Large intestine (tissue), 3 donors: ENCODE measurements around the gene NTM. TPM values are rescaled to one million over a fixed set of nuclear protein-coding genes. Genes with fewer than 3 reads are reported as not detected.

Experiments used
- DNase-seq, 2 donors: peaks; one replicate each; pipeline versions ENCODE4 v3.0.0 to v3.0.0-alpha.2; 2013
- H3K27ac ChIP-seq: one replicate; pipeline ENCODE4 v1.5.1; 2013; ENCODE audit warnings: low read length
- H3K27me3 ChIP-seq: 2 replicates; pipeline ENCODE4 v1.6.1; 2013; ENCODE audit warnings: low read length; ENCODE audit not compliant: control insufficient read depth, insufficient read depth
- H3K36me3 ChIP-seq: 2 replicates; pipeline ENCODE4 v1.6.1; 2013; ENCODE audit warnings: low read length; ENCODE audit not compliant: control insufficient read depth, insufficient read depth
- H3K4me1 ChIP-seq: one replicate; pipeline ENCODE4 v1.6.1; 2013; ENCODE audit warnings: low read length; ENCODE audit not compliant: control insufficient read depth, insufficient read depth
- H3K4me3 ChIP-seq: one replicate; pipeline ENCODE4 v1.5.1; 2013; ENCODE audit warnings: low read length
- H3K9me3 ChIP-seq: one replicate; pipeline ENCODE4 v1.6.1; 2013; ENCODE audit warnings: mild to moderate bottlenecking, low read depth, low read length, moderate library complexity; ENCODE audit not compliant: control insufficient read depth
- WGBS: methylation state at CpG from one replicate; pipeline ENCODE4 v1.1.5; 2013; ENCODE audit warnings: low lambda C conversion rate; ENCODE audit not compliant: insufficient coverage; 5-methylcytosine and 5-hydroxymethylcytosine counted together
- polyA plus RNA-seq: library from polyadenylated mRNA; unstranded; fragments of 120-200 nt; gene quantifications from one replicate; pipeline ENCODE4 v1.2.1, GENCODE V29; 2013

Gene NTM
- polyA plus RNA-seq, 1 donor: 17.2 TPM

DNA sequence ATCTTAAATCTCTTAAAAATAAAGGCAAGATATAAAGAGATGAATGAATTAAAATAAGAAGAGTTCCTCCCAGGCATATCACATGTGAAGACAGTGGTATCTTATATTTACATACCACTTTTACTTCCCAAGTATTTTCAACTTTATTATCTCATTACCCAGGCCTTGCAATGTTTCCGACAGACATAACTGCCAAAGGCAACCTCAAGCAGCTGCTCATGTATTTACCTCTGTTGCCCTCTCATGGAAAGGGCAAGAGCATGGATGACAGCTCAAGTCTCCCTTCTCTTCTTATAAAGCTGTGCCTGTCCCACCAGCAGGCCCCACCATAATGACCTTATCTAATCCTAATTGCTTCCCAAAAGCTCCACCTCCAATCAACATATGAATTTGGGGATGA, 894.2 kb downstream of the NTM start:
- no peaks in the 10 kb centered on the region for H3K36me3 ChIP-seq
- WGBS: no CpG with 5 or more reads among the region's 1 CpG
- no peak overlapping the region for H3K27ac ChIP-seq
- no peak for DNase-seq
- no peaks in the 10 kb centered on the region for H3K9me3 ChIP-seq
- H3K4me1 ChIP-seq: no peaks in the 10 kb centered on the region
- no peaks in the 10 kb centered on the region for H3K27me3 ChIP-seq
- no peak overlapping the region for H3K4me3 ChIP-seq

DNA sequence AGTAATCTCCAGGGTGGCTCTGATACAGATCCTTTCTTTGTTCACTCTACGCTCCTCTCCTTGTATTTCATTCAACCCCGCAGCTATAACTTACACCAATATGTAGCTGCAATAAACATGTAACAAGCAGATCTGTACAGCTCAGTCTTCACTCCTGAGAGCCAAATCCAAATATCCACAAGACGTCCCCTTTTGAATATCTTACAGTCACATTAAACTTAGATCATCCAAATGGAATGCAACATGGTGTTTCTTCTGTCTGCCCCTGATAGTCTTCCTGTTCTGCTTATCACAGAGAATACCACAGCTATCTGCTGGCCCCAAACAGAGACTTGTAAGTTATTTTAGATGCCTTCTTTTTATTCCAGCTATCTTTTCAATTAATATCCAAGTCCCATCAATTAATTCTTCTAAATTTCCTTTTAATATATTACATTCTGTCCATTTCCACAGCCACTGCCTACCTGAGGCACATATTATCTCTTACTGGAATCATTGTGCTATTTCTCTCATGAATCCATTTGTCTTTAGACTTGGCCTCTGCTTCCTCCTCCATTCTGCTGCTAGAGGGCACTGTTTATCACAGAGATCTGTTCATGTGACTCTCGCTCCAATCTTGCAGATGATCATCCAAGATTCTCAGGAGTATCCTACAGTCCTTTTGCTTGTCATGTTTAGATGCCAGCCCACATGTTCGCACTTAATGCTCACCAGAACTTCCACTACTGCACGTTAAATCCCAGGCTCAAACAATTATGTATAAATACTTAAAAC, 908.6 kb downstream of the NTM start:
- no peaks in the 10 kb centered on the region for H3K27me3 ChIP-seq
- no peaks in the 10 kb centered on the region for H3K9me3 ChIP-seq
- H3K27ac ChIP-seq: no peak overlapping the region
- WGBS: 73% methylated on average over 5 of the region's 6 CpGs
- no peak for DNase-seq
- H3K4me3 ChIP-seq: no peak overlapping the region
- H3K36me3 ChIP-seq: no peaks in the 10 kb centered on the region
- H3K4me1 ChIP-seq: no peaks in the 10 kb centered on the region

- no peaks in the 10 kb centered on the region for H3K4me1 ChIP-seq
- no peaks in the 10 kb centered on the region for H3K36me3 ChIP-seq
- no peak overlapping the region for H3K27ac ChIP-seq
- H3K27me3 ChIP-seq: no peaks in the 10 kb centered on the region
- no peak for DNase-seq
- H3K9me3 ChIP-seq: no peaks in the 10 kb centered on the region
- WGBS: no CpG with 5 or more reads among the region's 4 CpGs
- H3K4me3 ChIP-seq: no peak overlapping the region
Measured at GRCh38 chr11:132284048-132284447, 913.6 kb downstream of the NTM start.

- Histone ChIP-seq H3K4me3 (no peak overlapping the region), H3K36me3 (no peaks in the 10 kb centered on the region), H3K9me3 (no peaks in the 10 kb centered on the region), H3K27ac (no peak overlapping the region), H3K27me3 (no peaks in the 10 kb centered on the region), H3K4me1 (no peaks in the 10 kb centered on the region)
- no peak for DNase-seq
- WGBS: no CpG with 5 or more reads among the region's 11 CpGs
Measured at GRCh38 chr11:132284611-132285010, 914.2 kb downstream of the NTM start.

- Histone ChIP-seq H3K27ac (no peak overlapping the region), H3K9me3 (no peaks in the 10 kb centered on the region), H3K36me3 (no peaks in the 10 kb centered on the region), H3K4me1 (no peaks in the 10 kb centered on the region), H3K27me3 (no peaks in the 10 kb centered on the region), H3K4me3 (no peak overlapping the region)
- 87% methylated on average over 2 of the region's 4 CpGs for WGBS
- DNase-seq: no peak
Measured at GRCh38 chr11:132285631-132286030, 915.2 kb downstream of the NTM start.

DNA sequence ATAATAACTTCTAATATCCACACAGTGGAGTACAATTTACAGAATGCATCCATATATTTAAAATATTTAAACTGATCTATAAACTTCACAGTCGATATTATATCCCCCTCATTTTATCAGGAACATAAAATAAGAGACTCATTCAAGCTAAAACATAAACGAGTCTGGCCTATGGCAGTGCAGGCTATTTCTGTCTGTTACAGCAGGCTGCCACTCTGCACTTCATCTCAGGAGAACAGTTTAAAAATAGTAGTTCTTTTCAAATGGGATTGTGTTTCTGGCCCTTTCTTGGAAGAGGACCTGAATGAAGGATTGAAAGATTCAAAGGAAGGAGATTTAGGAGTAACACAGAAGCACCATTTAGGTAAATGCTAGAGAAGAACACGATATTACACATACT, 915.7 kb downstream of the NTM start:
- 60% methylated on average over 2 of the region's 3 CpGs for WGBS
- Histone ChIP-seq H3K27ac (no peak overlapping the region), H3K36me3 (no peaks in the 10 kb centered on the region), H3K4me3 (no peak overlapping the region), H3K9me3 (no peaks in the 10 kb centered on the region), H3K27me3 (no peaks in the 10 kb centered on the region), H3K4me1 (no peaks in the 10 kb centered on the region)
- no peak for DNase-seq

DNA sequence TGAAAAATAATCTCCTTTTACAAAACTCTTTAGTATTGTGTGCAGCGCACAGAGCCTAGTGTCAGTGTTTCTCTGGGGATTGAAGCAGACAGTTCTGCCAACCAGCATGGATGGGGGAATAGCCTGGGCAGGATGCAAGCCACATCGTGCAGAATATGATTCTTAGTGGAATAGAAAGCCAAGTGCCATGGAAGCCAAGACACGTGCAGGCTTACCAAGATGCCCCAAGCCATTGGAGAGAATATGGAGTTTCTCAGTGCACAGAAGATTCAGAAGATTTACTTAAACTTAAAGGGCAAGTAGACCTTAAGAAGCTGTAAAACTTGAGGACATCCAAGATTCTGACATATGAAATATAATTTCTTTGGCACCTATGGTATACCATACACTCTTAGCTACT, 917.6 kb downstream of the NTM start:
- Histone ChIP-seq H3K27ac (no peak overlapping the region), H3K9me3 (no peaks in the 10 kb centered on the region), H3K4me3 (no peak overlapping the region), H3K36me3 (no peaks in the 10 kb centered on the region), H3K27me3 (no peaks in the 10 kb centered on the region), H3K4me1 (no peaks in the 10 kb centered on the region)
- 100% methylated on average over 1 of the region's 3 CpGs for WGBS
- no peak for DNase-seq

DNA sequence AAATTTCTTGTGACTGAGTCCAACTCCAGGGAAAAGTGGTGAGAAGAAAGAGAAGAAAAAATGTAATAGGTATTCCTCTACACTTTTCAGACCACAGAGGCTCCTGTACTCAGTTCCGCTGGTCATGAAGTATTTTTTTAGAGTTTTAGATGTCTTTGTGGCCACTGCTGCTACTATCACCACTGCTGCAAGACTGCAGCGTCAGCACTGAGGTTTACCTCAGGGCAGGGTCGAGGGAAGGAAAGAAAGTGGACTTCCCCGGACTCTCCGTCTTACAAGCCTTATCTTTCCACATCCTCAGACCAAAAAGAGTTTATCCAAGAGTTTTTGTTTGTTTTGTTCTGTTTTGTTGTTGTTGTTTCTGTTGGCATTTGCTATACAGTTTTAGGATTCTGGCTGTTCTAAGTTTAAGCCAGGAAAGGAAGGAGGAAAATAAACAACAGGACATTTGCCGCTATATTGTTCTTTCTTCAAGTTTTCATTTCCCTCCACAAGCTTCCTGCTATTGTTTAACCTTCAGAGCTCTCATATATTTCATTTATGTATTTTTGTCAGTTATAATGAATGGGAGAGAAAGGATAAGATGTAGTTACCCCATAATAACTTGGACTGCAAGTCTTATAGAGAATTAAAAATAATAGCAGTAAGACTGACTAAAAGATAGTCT, 919.3 kb downstream of the NTM start:
- no peak overlapping the region for H3K27ac ChIP-seq
- H3K4me3 ChIP-seq: no peak overlapping the region
- H3K36me3 ChIP-seq: no peaks in the 10 kb centered on the region
- no peaks in the 10 kb centered on the region for H3K27me3 ChIP-seq
- no peak for DNase-seq
- H3K9me3 ChIP-seq: no peaks in the 10 kb centered on the region
- 83% methylated on average over 2 of the region's 6 CpGs for WGBS
- no peaks in the 10 kb centered on the region for H3K4me1 ChIP-seq

GRCh38 chr11:132293586-132293985, 923.2 kb downstream of the NTM start:
- no CpG with 5 or more reads among the region's 4 CpGs for WGBS
- Histone ChIP-seq H3K9me3 (no peaks in the 10 kb centered on the region), H3K4me1 (no peaks in the 10 kb centered on the region), H3K27ac (no peak overlapping the region), H3K36me3 (no peaks in the 10 kb centered on the region), H3K27me3 (no peaks in the 10 kb centered on the region), H3K4me3 (no peak overlapping the region)
- DNase-seq: no peak

DNA sequence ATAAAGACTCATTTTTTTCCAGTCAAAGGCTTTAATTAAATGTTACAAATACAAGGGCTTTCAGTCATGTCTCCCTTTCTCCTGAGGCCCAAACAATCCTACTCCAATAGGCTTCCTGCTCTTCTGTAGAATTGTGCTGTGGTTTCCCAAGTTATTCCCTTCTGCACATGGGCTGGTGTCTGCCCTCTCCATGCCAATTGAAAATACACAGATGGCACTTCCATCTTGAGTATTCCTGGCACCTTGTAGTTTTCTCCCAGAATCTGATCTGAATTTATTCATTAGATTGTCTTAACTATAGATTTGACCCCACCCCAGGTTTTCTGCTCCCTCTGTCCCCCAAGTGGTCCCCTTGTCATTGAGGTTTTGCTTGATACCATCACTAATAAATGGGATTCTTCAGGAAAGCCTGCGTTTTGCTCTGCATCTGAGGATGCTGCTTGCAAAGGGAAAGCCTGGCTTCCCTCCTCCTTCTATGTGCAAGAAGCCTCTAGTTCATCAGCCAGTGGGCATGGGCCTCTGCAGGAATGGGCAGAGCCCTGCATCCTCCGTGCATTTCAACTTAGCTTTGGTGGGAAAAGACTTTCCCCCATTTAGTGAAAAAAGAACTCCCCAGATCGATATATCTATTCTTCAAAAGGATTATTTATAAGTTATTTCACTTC, 926.7 kb downstream of the NTM start:
- Histone ChIP-seq H3K9me3 (no peaks in the 10 kb centered on the region), H3K4me1 (no peaks in the 10 kb centered on the region), H3K36me3 (no peaks in the 10 kb centered on the region), H3K27me3 (no peaks in the 10 kb centered on the region), H3K4me3 (no peak overlapping the region), H3K27ac (no peak overlapping the region)
- DNase-seq: no peak
- no CpG with 5 or more reads among the region's 3 CpGs for WGBS
